Progenitor cell of endocrine pancreas (in vitro differentiated cells): Measurements from ENCODE around the gene FOCAD. TPM values are rescaled to one million over a fixed set of nuclear protein-coding genes. Genes with fewer than 3 reads are reported as not detected.

ENCODE experiments used
- DNase-seq: peaks from one replicate; pipeline ENCODE4 v3.0.0; 2021; ENCODE audit warnings: low spot score; ENCODE audit not compliant: unreplicated experiment
- H3K27ac Mint-ChIP-seq: 2 replicates; pipeline ENCODE4 v1.8.0; 2021; ENCODE audit warnings: mild to moderate bottlenecking, moderate library complexity, mixed read lengths
- H3K27me3 Mint-ChIP-seq: 2 replicates; pipeline ENCODE4 v1.8.0; 2021; ENCODE audit warnings: mixed read lengths
- H3K36me3 Mint-ChIP-seq: 2 replicates; pipeline ENCODE4 v1.8.0; 2022; ENCODE audit warnings: mixed read lengths; ENCODE audit not compliant: insufficient read depth
- H3K4me1 Mint-ChIP-seq: 2 replicates; pipeline ENCODE4 v1.8.0; 2021; ENCODE audit warnings: low read depth, mixed read lengths
- H3K4me3 Mint-ChIP-seq: 2 replicates; pipeline ENCODE4 v1.8.0; 2021; ENCODE audit warnings: low read depth, mild to moderate bottlenecking, moderate library complexity, mixed read lengths
- H3K9me3 Mint-ChIP-seq: 2 replicates; pipeline ENCODE4 v1.8.0; 2021; ENCODE audit warnings: low read depth, mixed read lengths
- CTCF ChIP-seq: fragments of 200-600 bp; sonication (generic); IDR thresholded peaks from one replicate; pipeline ENCODE4 v1.5.0; 2021; ENCODE audit warnings: antibody characterized with exemption, mild to moderate bottlenecking; ENCODE audit not compliant: unreplicated experiment
- total RNA-seq: library from RNA; stranded (reverse); gene quantifications from 2 replicates; pipeline ENCODE4 v1.2.1, GENCODE V29; 2021

The FOCAD gene
- total RNA-seq, 1 donor from 2014 or later = 68.2 TPM

GRCh38 chr9:21002040-21002439 is 318.0 kb downstream of the FOCAD start:
- Mint-ChIP-seq H3K4me3 (no peak overlapping the region), H3K27ac (no peak overlapping the region), H3K9me3 (peaks cover 7% of the 10 kb centered on the region), H3K36me3 (peaks cover 12% of the 10 kb centered on the region), H3K4me1 (no peaks in the 10 kb centered on the region), H3K27me3 (no peaks in the 10 kb centered on the region)
- no peak for TF ChIP-seq CTCF
- no peak for DNase-seq

GRCh38 chr9:21015129-21015815 is 331.2 kb downstream of the FOCAD start:
- Mint-ChIP-seq H3K9me3 (no peaks in the 10 kb centered on the region), H3K36me3 (peaks cover 4% of the 10 kb centered on the region), H3K27ac (no peak overlapping the region), H3K4me3 (no peak overlapping the region), H3K27me3 (no peaks in the 10 kb centered on the region), H3K4me1 (no peaks in the 10 kb centered on the region)
- no peak for TF ChIP-seq CTCF
- no peak for DNase-seq

DNA sequence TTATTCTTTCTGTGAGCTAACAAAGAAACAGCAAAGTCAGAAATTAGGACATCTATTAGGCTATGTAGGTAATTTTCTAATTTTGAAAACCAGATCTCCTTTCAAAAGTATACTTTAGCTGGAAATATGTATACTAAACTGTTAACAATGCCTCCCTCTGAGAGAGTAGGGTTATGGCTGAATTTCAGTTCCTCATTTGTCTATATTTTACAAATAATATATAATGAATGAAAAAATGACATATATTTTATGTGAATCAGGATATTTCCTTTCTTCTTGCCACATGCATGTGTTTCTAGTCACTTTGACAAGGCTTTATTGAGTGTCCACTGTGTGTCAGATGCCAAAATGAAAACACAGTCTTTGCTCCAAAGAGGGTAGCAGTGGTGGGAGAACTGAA is 331.9 kb downstream of the FOCAD start:
- Mint-ChIP-seq H3K27me3 (no peaks in the 10 kb centered on the region), H3K4me1 (no peaks in the 10 kb centered on the region), H3K36me3 (peaks cover 6% of the 10 kb centered on the region), H3K27ac (no peak overlapping the region), H3K9me3 (peaks cover 3% of the 10 kb centered on the region), H3K4me3 (no peak overlapping the region)
- TF ChIP-seq CTCF = no peak
- no peak for DNase-seq

GRCh38 chr9:21016701-21017491 is 332.8 kb downstream of the FOCAD start:
- TF ChIP-seq CTCF = no peak
- Mint-ChIP-seq H3K4me3 (no peak overlapping the region), H3K36me3 (peaks cover 12% of the 10 kb centered on the region), H3K4me1 (no peaks in the 10 kb centered on the region), H3K27me3 (no peaks in the 10 kb centered on the region), H3K27ac (no peak overlapping the region), H3K9me3 (peaks cover 7% of the 10 kb centered on the region)
- DNase-seq = no peak

GRCh38 chr9:21018177-21018576 is 334.1 kb downstream of the FOCAD start:
- Mint-ChIP-seq H3K4me1 (no peaks in the 10 kb centered on the region), H3K27ac (no peak overlapping the region), H3K4me3 (no peak overlapping the region), H3K9me3 (peaks cover 7% of the 10 kb centered on the region), H3K27me3 (no peaks in the 10 kb centered on the region), H3K36me3 (peaks cover 14% of the 10 kb centered on the region)
- TF ChIP-seq CTCF = no peak
- DNase-seq = no peak
